BE2C (cell line): ENCODE results near the gene DHDH.

Source experiments
- DNase-seq: peaks from one replicate; pipeline ENCODE4 v3.0.0-alpha.2; 2020
- H3K27me3 ChIP-seq: fragments of 250-450 bp; sonication (Bioruptor Pico); 2 replicates; pipeline ENCODE4 v1.5.1; 2020; ENCODE audit warnings: mild to moderate bottlenecking
- H3K36me3 ChIP-seq: fragments of 250-450 bp; sonication (Bioruptor Pico); 2 replicates; pipeline ENCODE4 v1.5.1; 2020; ENCODE audit warnings: mild to moderate bottlenecking
- H3K4me1 ChIP-seq: fragments of 250-450 bp; sonication (Bioruptor Pico); 2 replicates; pipeline ENCODE4 v1.5.1; 2020
- H3K4me3 ChIP-seq: 2 replicates; pipeline ENCODE4 v1.5.1; 2011; ENCODE audit warnings: low read depth, low read length
- H3K9me3 ChIP-seq: fragments of 250-450 bp; sonication (Bioruptor Pico); 2 replicates; pipeline ENCODE4 v1.5.1; 2020
- CTCF ChIP-seq: IDR thresholded peaks from 2 replicates; pipeline ENCODE4 v1.5.1; 2012; ENCODE audit warnings: mild to moderate bottlenecking, low read depth, low read length

The DHDH gene

GRCh38 chr19:48959341-48960239 lies 26.1 kb downstream of the DHDH start:
- Histone ChIP-seq H3K4me3 (no peak overlapping the region), H3K9me3 (no peaks in the 10 kb centered on the region), H3K4me1 (peaks cover 14% of the 10 kb centered on the region), H3K36me3 (peaks cover 3% of the 10 kb centered on the region), H3K27me3 (no peaks in the 10 kb centered on the region)
- DNase-seq: no peak
- TF ChIP-seq CTCF: no peak

- no peaks in the 10 kb centered on the region for H3K9me3 ChIP-seq
- no peaks in the 10 kb centered on the region for H3K27me3 ChIP-seq
- peaks cover 14% of the 10 kb centered on the region for H3K4me1 ChIP-seq
- DNase-seq: no peak
- H3K36me3 ChIP-seq: peaks cover 5% of the 10 kb centered on the region
- TF ChIP-seq CTCF: no peak
- H3K4me3 ChIP-seq: no peak overlapping the region
Observed at GRCh38 chr19:48961051-48961649, 27.7 kb downstream of the DHDH start.

GRCh38 chr19:48961673-48962028 lies 28.2 kb downstream of the DHDH start:
- Histone ChIP-seq H3K36me3 (peaks cover 8% of the 10 kb centered on the region), H3K27me3 (no peaks in the 10 kb centered on the region)
- TF ChIP-seq CTCF: no peak

GRCh38 chr19:48962029-48962848 lies 28.7 kb downstream of the DHDH start:
- no peak for DNase-seq
- peaks cover 14% of the 10 kb centered on the region for H3K36me3 ChIP-seq
- no peak for TF ChIP-seq CTCF
- no peaks in the 10 kb centered on the region for H3K27me3 ChIP-seq
- peaks cover 14% of the 10 kb centered on the region for H3K4me1 ChIP-seq
- H3K4me3 ChIP-seq: no peak overlapping the region
- H3K9me3 ChIP-seq: no peaks in the 10 kb centered on the region

More at GRCh38 chr19:48961673-48962028, 28.2 kb downstream of the DHDH start:
- DNase-seq: no peak
- H3K9me3 ChIP-seq: no peaks in the 10 kb centered on the region
- peaks cover 14% of the 10 kb centered on the region for H3K4me1 ChIP-seq
- H3K4me3 ChIP-seq: no peak overlapping the region

GRCh38 chr19:48962849-48963165 lies 29.3 kb downstream of the DHDH start:
- Histone ChIP-seq H3K9me3 (no peaks in the 10 kb centered on the region), H3K27me3 (no peaks in the 10 kb centered on the region), H3K36me3 (peaks cover 20% of the 10 kb centered on the region), H3K4me1 (peaks cover 14% of the 10 kb centered on the region), H3K4me3 (no peak overlapping the region)
- no peak for TF ChIP-seq CTCF
- no peak for DNase-seq
